Subcutaneous abdominal adipose tissue (tissue), 5 donors: ENCODE measurements around the gene NANOS2.
A peak's percentile ranks its signal among the peaks of the same experiment; 100 is the strongest.

Experiments used
- H3K27ac ChIP-seq: one replicate; pipeline ENCODE4 v1.7.0; 2013; ENCODE audit warnings: low read depth, mild to moderate bottlenecking, inconsistent platforms, low read length, moderate library complexity
- H3K27me3 ChIP-seq, 5 donors: one replicate each; pipeline ENCODE4 v1.7.0; 2013; ENCODE audit warnings: low read length in 5 of 5, inconsistent platforms in 1 of 5; ENCODE audit not compliant: control insufficient read depth in 5 of 5, insufficient read depth in 4 of 5
- H3K36me3 ChIP-seq, 5 donors: one replicate each; pipeline ENCODE4 v1.7.0; 2013; ENCODE audit warnings: low read length in 5 of 5; ENCODE audit not compliant: control insufficient read depth in 5 of 5, insufficient read depth in 5 of 5
- H3K4me1 ChIP-seq, 5 donors: one replicate each; pipeline ENCODE4 v1.7.0; 2013; ENCODE audit warnings: low read length in 5 of 5, mild to moderate bottlenecking in 3 of 5, moderate library complexity in 1 of 5; ENCODE audit not compliant: control insufficient read depth in 5 of 5, insufficient read depth in 5 of 5
- H3K4me3 ChIP-seq, 5 donors: one replicate each; pipeline ENCODE4 v1.7.0; 2013; ENCODE audit warnings: low read length in 5 of 5, low read depth in 1 of 5
- H3K9ac ChIP-seq, 5 donors: one replicate each; pipeline ENCODE4 v1.7.0; 2013; ENCODE audit warnings: low read length in 5 of 5, mild to moderate bottlenecking in 4 of 5, moderate library complexity in 3 of 5
- H3K9me3 ChIP-seq, 5 donors: one replicate each; pipeline ENCODE4 v1.7.0; 2013; ENCODE audit warnings: low read length in 5 of 5; ENCODE audit not compliant: control insufficient read depth in 5 of 5
- donor health status: healthy.
- donor health status: healthy.
- donor health status: healthy.
- donor health status: healthy.
- donor health status: healthy.

NANOS2 gene

DNA sequence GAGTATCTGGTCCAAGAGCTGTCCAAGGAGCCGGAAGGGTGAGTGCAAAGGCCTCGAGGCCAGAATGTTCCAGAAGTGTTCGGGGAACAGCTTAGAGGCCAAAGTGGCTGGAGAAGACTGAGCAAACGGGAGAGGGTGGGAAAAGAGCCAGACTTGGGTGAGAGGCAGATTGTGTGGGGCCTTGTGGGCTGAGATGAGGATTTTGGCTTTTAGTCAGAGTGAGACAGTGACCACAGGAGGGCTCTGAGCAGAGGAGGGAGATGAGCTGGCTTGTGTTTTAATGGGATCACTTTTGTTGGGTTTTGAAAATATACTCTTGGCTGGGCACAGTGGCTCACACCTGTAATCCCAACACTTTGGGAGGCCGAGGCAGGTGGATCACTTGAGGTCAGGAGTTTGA is 5.6 kb downstream of the NANOS2 start:
- H3K9ac ChIP-seq: no peak overlapping the region
- no peak overlapping the region for H3K4me3 ChIP-seq
- H3K9me3 ChIP-seq: no peaks in the 10 kb centered on the region
- H3K36me3 ChIP-seq: no peaks in the 10 kb centered on the region
- no peak overlapping the region for H3K27ac ChIP-seq
- peaks cover 5 to 12% (median 6%) of the 10 kb centered on the region in 5 donors for H3K27me3 ChIP-seq
- peaks cover 0 to 6% (median 0%) of the 10 kb centered on the region in 5 donors for H3K4me1 ChIP-seq

DNA sequence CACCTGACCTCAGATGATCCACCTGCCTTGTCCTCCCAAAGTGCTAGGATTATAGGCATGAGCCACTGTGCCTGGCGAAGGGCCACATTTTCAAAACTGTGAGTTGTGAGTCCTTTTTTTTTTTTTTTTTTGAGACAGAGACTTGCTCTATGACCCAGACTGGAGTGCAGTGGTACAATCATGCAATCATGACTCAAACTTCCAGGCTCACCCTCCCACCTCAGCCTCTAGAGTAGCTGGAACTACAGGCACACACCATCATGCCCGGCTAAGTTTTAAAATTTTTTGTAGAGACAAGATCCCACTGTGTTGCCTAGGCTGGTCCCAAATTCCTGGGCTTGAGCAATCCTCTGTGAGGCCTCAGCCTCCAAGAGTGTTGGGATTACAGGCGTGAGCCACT is 8.4 kb downstream of the NANOS2 start:
- no peaks in the 10 kb centered on the region for H3K36me3 ChIP-seq
- no peak overlapping the region for H3K9ac ChIP-seq
- peaks cover 3 to 20% (median 17%) of the 10 kb centered on the region in 5 donors for H3K4me1 ChIP-seq
- no peak overlapping the region for H3K4me3 ChIP-seq
- peaks cover 0 to 6% (median 3%) of the 10 kb centered on the region in 5 donors for H3K27me3 ChIP-seq
- peak overlapping the region; percentile 46 for H3K27ac ChIP-seq
- no peaks in the 10 kb centered on the region for H3K9me3 ChIP-seq

DNA sequence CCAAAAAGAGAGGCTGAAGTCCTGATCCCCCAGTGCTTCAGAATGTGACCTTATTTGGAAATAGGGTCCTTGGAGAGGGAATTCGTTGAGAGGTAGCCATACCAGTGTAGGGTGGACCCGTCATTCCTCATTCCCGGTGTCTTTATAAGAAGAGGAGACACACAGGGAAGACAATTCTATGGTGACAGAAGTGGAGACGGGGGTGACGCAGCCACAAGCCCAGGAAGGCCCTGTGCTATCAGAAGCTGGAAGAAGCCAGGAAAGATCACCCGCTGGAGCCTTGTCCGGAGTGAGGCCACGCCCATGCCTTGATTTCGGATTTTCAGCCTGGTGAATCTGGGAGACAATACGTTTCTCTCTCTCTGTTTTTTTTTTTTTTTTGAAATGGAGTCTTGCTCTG is 9.6 kb downstream of the NANOS2 start:
- Histone ChIP-seq H3K36me3 (peaks cover 0 to 2% (median 0%) of the 10 kb centered on the region in 5 donors), H3K4me1 (peaks cover 3 to 28% (median 25%) of the 10 kb centered on the region in 5 donors), H3K27me3 (no peaks in the 10 kb centered on the region), H3K4me3 (no peak overlapping the region), H3K9ac (no peak overlapping the region), H3K9me3 (no peaks in the 10 kb centered on the region), H3K27ac (no peak overlapping the region)

DNA sequence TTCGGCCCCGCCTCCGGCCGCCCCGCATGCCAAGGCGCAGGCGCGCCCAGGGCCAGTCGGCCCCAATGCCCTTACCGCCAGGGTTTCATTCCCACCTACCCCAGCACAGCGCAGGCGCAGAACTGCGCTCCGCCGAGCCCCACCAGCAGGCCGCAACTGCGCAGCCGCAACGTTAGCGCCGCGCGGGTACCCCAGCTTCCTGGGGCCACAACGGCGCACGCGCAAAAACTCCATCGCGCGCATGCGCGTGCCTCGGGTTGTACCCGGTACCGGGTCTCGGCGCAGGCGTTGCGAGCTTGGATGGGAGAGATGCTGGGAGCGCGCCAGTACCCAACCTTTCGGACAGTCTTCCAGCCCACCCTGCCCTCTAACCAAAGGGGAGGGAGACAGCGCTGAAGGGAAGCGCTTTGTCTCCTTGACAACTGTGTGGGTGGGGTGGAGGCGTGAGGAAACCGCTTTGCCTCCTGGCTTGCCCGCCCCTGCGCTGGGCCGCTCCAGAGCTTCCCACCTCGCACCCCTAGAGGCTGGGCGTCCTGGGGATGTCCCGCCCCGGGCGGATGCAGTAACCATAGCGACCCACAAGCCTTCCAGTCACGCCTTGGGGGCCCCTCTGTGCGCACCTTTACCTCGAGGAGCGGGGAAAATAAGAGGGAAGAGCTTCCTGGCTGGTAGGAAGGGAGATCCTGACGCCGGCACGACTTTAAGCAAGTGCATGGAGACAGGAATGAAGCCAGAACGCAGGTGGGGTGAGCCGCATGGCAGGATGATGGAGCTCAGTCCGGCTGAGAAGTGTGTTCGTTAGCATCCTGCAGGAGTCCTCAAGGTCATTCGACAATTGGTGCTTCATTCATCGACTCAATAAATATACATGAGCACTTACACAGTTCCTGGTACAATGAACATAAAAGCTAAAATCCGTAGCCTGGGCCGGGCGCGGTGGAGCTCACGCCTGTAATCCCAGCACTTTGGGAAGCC is 11.6 kb downstream of the NANOS2 start:
- H3K4me1 ChIP-seq: peaks cover 3 to 28% (median 25%) of the 10 kb centered on the region in 5 donors
- no peaks in the 10 kb centered on the region for H3K27me3 ChIP-seq
- peaks cover 0 to 11% (median 9%) of the 10 kb centered on the region in 5 donors for H3K36me3 ChIP-seq
- peak overlapping the region; percentile 50 for H3K27ac ChIP-seq
- peak overlapping the region; percentile 85 to 89 (median 86) for H3K4me3 ChIP-seq
- H3K9me3 ChIP-seq: no peaks in the 10 kb centered on the region
- H3K9ac ChIP-seq: peak overlapping the region in 4 of 5 donors; percentile 59 to 94 (median 64)

DNA sequence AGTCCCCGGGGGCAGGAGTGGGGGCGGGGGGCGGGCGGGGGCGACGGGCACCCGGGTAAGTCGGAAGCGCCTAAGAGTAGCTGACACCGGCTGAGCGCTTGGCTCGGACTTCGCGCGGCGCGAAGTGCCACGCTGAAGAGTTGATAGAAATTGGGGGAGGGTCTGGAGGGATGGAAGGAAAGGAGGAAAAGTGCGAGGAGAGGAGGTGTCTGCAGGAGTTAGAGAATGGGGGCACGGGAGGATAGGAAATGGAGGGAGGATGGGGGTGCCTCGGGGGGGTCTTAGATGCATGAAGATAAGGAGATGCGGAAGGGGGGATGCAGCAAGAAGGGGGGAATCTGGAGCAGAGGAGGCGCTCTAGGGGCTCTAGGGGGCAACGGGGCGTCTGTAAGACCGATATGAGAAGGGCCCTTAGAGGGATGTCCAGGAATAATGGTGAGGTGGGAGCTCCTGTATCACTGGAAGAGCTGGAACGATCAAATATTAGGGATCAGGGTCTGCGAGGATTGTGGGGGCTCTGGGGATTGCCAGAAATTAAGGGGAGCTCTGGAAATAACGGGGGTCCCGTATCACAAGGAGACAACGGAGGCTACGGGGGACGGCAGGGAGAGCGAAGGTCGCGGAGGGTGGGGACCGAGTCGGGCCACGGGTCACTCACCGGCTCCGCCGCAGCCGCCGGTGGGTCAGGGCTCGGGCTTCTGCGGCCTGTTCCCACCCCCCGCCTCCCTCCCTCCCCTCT is 12.5 kb downstream of the NANOS2 start, which contains the start of gene MYPOP:
Gene MYPOP, minus strand, starts transcription at position 702 of the 739 bp plus-strand sequence. CDS start 840 bp downstream, outside the sequence.
- H3K4me3 ChIP-seq: peak within 1 kb of the TSS; percentile 86 to 95 (median 88)
- H3K36me3 ChIP-seq: peaks cover 0 to 17% (median 14%) of the 10 kb centered on the region in 5 donors
- peak within 1 kb of the TSS in 4 of 5 donors; percentile 71 to 94 (median 86) for H3K9ac ChIP-seq
- H3K4me1 ChIP-seq: peaks cover 3 to 28% (median 25%) of the 10 kb centered on the region in 5 donors
- H3K27me3 ChIP-seq: no peaks in the 10 kb centered on the region
- H3K9me3 ChIP-seq: no peaks in the 10 kb centered on the region
- peak within 1 kb of the TSS; percentile 50 for H3K27ac ChIP-seq

DNA sequence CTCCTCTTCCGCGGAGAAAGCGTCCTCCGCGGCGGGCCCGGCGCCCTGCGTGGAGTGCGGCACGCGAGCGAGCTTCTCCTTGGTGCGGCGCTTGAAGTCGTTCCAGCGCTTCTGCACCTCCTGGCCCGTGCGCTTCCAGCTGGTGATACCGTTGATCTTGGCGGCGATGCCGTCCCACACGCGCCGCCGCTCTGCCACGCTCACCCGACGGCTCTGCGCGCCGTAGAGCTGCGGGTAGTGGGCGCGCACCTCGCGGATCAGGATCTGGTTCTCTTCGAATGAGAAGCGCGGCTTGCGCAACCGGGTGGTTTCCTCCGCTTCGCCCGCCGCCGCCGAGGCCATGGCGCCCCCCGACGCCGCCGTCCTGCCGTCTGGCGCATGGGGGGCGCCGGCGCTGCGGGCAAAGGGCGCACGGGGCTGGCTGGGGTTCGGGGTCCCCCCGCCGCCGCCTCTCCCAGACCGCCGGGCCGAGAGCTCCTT is 13.1 kb downstream of the NANOS2 start:
- Histone ChIP-seq H3K4me3 (peak overlapping the region in 4 of 5 donors; percentile 48 to 88 (median 72)), H3K9me3 (no peaks in the 10 kb centered on the region), H3K27me3 (no peaks in the 10 kb centered on the region), H3K9ac (peak overlapping the region in 2 of 5 donors; percentile 48 to 59), H3K36me3 (peaks cover 0 to 18% (median 14%) of the 10 kb centered on the region in 5 donors), H3K4me1 (peaks cover 3 to 28% (median 25%) of the 10 kb centered on the region in 5 donors), H3K27ac (no peak overlapping the region)

DNA sequence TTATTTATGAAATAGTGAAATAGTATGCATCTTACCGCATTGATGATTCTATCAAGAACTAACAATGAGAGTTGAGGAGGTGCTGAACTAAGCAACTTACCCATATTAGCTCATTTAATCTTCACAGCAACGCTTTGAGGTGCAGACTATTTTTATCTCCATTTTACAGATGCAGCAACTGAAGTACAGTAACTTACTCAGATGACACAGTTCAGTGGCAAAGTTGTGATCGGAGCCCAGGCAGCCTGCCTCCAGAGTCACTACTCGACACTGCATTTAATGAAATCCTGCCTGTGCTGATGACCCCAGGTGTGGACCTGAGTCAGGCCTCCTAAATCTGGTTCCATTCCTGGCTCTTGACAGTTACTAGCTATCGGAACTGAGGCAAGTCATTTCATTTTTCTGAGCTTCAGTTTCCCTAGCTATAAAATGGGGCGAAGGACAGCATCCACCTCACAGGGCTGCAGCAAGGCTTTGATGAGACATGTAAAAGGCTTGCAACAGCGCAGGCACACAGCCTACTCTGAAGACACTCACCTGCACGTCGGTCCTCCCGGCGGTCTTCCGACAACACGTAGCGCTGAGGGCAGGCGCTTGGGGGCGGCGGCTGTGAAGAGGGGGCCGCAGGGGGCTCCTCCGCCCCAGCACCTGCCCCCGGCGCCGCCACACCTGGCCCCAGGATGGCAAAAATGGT is 13.7 kb downstream of the NANOS2 start:
- Histone ChIP-seq H3K4me3 (peak overlapping the region in 4 of 5 donors; percentile 48 to 88 (median 72)), H3K36me3 (peaks cover 0 to 18% (median 15%) of the 10 kb centered on the region in 5 donors), H3K27ac (no peak overlapping the region), H3K27me3 (no peaks in the 10 kb centered on the region), H3K4me1 (peaks cover 3 to 26% (median 24%) of the 10 kb centered on the region in 5 donors), H3K9ac (peak overlapping the region in 1 of 5 donors; percentile 59), H3K9me3 (no peaks in the 10 kb centered on the region)

DNA sequence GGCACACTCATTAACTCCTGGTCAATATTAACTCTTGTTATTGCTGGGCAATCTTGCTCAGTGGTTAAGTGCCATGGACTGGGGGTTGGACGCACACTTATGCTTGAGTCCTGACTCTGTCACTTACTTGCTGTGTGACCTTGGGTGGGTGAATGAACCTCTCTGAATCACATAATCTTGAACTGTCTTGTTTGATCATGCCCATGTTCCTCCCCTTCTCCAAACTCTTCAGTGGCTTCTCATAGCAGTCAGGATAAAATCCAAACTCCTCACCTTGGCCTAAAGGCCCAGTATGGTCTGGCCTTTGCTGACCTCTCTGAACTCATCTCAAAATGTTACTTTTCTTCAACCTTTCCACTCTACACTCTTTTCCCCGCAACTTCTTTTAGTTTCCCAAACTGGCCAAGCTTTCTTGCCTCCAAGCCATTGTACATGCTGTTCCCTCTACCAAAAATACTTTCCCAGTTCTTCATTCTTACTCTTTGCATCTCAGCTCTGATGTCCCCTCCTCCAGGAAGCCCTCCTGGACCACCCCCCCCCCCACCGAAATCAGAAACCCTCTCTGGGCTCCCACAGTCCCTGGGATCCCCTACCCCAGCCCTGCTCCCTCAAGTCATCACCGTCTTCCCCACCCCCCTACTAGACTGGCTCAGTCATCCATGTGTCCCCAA is 14.5 kb downstream of the NANOS2 start:
- Histone ChIP-seq H3K27me3 (no peaks in the 10 kb centered on the region), H3K27ac (no peak overlapping the region), H3K9ac (no peak overlapping the region), H3K4me1 (peaks cover 3 to 26% (median 24%) of the 10 kb centered on the region in 5 donors), H3K9me3 (no peaks in the 10 kb centered on the region), H3K4me3 (no peak overlapping the region), H3K36me3 (peaks cover 0 to 25% (median 20%) of the 10 kb centered on the region in 5 donors)

DNA sequence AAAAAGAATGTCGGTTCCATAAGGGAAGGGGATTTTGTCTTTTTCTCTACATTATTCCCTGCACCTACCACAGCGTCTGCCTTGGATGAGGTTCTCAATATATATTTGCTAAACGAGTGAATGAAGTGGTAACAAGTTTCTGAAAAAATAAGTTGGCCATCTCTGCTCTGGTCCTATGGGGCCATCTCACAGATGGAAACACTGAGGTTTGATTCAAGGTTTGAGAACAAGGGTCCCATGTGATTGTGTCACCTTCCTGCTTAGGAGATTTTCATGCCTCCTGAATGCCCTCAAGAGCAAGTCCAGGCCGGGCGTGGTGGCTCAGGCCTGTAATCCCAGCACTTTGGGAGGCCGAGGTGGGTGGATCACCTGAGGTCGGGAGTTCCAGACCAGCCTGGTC is 15.3 kb downstream of the NANOS2 start:
- Histone ChIP-seq H3K36me3 (peaks cover 0 to 27% (median 22%) of the 10 kb centered on the region in 5 donors), H3K4me1 (peaks cover 3 to 26% (median 24%) of the 10 kb centered on the region in 5 donors)

More for the DNA sequence above, 15.3 kb downstream of the NANOS2 start:
- Histone ChIP-seq H3K27ac (no peak overlapping the region), H3K9me3 (no peaks in the 10 kb centered on the region), H3K9ac (no peak overlapping the region), H3K4me3 (no peak overlapping the region), H3K27me3 (no peaks in the 10 kb centered on the region)
